Measurements from ENCODE around the gene OPN1SW.

DNA sequence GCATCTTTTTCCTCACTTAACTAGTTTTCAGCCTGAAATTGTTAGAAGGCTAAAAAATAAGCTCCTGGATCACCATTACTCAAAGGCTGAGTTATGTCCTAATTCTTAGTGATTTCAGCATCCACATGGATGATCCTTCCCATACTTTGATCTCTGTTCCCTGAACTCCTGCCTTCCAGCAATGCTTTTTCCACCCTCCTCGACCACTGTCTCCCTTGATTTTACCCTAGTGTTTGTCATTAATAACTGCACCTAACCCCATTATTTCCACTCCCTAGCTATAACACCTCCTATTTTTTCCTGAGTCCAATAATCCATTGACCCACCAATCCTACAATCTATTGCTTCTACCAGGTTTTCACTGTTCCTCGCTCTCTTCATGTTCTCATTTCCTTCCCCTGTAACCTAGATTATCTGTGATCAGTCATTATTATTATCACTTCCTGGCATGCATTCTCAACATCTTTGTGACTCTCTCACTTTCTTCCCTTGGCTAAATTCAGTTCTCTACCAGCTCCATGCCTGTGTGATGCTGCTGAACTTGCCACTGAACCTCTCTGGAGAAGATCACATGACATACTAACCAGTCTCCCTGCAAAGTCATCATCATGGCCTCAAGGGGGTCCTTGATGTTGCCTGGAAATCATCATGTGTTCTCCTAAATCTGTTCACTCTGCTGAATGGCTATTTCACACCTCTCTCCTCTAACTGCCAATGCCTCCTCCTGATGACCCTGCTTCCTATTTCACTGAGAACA is 42.9 kb downstream of the OPN1SW start:
- TF ChIP-seq, protein P1, sequence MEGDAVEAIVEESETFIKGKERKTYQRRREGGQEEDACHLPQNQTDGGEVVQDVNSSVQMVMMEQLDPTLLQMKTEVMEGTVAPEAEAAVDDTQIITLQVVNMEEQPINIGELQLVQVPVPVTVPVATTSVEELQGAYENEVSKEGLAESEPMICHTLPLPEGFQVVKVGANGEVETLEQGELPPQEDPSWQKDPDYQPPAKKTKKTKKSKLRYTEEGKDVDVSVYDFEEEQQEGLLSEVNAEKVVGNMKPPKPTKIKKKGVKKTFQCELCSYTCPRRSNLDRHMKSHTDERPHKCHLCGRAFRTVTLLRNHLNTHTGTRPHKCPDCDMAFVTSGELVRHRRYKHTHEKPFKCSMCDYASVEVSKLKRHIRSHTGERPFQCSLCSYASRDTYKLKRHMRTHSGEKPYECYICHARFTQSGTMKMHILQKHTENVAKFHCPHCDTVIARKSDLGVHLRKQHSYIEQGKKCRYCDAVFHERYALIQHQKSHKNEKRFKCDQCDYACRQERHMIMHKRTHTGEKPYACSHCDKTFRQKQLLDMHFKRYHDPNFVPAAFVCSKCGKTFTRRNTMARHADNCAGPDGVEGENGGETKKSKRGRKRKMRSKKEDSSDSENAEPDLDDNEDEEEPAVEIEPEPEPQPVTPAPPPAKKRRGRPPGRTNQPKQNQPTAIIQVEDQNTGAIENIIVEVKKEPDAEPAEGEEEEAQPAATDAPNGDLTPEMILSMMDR (IDR thresholded peaks at IDR 0.05) = no peak
- no peak for TF ChIP-seq POLR2A (IDR thresholded peaks at IDR 0.05)

Data from esophagus squamous epithelium (tissue), 4 donors.